T47D (cell line): ENCODE measurements around the gene KRTAP1-4.
"Not testable (repeated sequence)": the region's sequence is repeated elsewhere in the genome, so short reads cannot be mapped to it uniquely, and the experiment has no call there.

Source experiments
- DNase-seq, 2 experiments: peaks; one replicate each; pipeline versions ENCODE4 v3.0.0 to v3.0.0-alpha.2; 2011 to 2012; ENCODE audit warnings: low read depth in 1 of 2, low spot score in 1 of 2
- JUND ChIP-seq: IDR thresholded peaks from 2 replicates; pipeline ENCODE4 v1.6.1; 2012; ENCODE audit warnings: low read depth
- in situ Hi-C: cut with HindIII; loops from 2 replicates; pipeline ENCODE4 v1.10.0; 2016; ENCODE audit warnings: low sequenced_read_pairs, low pct_unique_long_range_greater_than_20kb

KRTAP1-4 gene

DNA sequence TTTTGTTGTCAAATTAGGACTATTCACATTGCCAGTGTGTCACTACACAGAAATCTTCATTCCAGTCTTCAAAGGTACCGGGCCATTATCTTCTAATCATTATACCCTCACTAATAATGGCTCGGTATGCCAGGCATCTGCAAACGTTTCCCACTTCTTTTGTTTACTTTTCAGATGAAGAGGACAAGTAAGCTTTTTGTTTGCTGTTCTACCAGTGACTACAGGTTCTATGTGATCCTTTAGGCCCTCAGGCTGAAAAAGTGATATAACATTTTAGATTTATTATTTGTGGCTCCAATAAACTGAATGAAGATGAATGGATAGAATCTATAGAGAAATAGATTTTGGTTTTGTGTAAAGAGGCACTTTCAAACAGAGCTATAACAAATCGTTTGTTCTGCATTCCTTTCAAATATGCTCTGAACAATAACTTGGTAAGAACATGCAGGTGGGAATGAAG, 20.7 kb downstream of the KRTAP1-4 start:
- peak; percentile 96 for TF ChIP-seq JUND
- in situ Hi-C loops: no loop called here
- DNase-seq: peak; percentile 45 to 94

DNA sequence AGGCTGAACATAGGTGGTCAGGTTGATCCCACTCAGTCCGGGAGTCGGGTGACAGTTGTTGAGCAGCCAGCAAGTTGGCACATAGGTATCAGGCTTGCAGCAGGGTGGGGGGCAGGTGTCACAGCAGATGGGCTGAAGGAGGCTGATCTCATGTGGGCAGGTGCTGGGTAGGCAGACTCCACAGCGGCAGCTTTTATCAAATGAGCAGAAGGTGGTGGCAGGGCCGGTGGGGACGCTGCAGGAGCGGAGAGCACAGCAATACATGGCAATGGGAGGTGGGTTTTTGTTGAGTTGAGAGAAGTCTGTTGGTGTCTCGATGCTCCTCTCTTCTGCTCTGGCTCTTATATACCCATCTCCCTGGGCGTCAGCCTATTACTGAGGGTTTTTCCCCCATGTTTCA, 21.2 kb downstream of the KRTAP1-4 start, which contains the start of gene KRTAP3-1:
TSS of gene KRTAP3-1 (minus strand) at position 318 of the 400 bp plus-strand sequence. CDS start at position 264, 54 bp downstream.
- TF ChIP-seq JUND: no peak
- peak in 1 of 2 experiments; percentile 35 for DNase-seq
- in situ Hi-C loops: no loop called here

GRCh38 chr17:41004397-41004796, 25.6 kb downstream of the KRTAP1-4 start:
- no peak for DNase-seq
- in situ Hi-C loops: no loop called here
- TF ChIP-seq JUND: no peak

GRCh38 chr17:41003926-41004325, 26.1 kb downstream of the KRTAP1-4 start:
- DNase-seq: no peak
- no peak for TF ChIP-seq JUND
- in situ Hi-C loops: no loop called here

DNA sequence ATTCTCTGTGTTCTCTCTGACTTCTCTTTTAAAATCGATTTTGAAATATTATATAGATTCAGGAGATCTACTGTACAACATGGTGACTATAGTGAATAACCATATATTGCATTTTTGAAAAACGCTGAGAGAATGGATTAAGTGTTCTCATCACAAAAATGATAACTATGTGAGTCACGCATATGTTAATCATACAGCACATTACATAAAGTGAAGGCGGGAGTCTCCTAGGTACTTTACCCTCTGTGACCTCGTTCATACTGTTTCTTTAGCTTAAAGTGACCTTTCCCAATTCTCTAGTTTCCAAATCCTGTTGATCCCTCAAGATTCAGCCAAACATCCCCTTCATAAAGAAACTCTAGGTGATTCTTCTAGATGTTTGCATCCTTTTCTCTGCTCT, 27.2 kb downstream of the KRTAP1-4 start:
- no peak for TF ChIP-seq JUND
- in situ Hi-C loops: no loop called here
- no peak for DNase-seq

GRCh38 chr17:41001795-41002194, 28.2 kb downstream of the KRTAP1-4 start:
- no peak for DNase-seq
- TF ChIP-seq JUND: no peak
- in situ Hi-C loops: no loop called here

DNA sequence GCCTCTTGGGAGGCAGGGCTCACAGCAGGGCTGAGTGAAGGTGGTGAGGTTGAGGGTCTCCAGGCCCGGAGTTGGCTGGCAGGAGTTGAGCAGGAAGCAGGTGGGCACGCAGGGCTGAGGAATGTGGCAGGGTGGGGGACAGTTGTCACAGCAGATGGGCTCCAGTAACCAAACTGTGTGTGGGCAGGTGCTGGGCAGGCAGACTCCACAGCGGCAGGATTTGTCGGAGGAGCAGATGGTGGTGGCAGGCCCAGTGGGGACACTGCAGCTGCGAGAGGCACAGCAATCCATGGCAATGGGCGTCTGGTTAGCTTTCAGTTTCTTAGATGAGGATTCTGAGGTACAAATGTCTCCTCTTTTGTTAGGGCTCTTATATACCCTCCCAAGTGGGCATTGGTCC, 30.4 kb downstream of the KRTAP1-4 start, which contains the start of gene KRTAP3-2:
TSS of gene KRTAP3-2 (minus strand) at position 344 of the 400 bp plus-strand sequence. CDS start at position 291, 53 bp downstream.
- in situ Hi-C loops: not testable (repeated sequence)

GRCh38 chr17:40997361-40997760, 32.6 kb downstream of the KRTAP1-4 start:
- no peak for DNase-seq
- in situ Hi-C loops: no loop called here
- no peak for TF ChIP-seq JUND

More for the DNA sequence above, 30.4 kb downstream of the KRTAP1-4 start, which contains the start of gene KRTAP3-2:
- DNase-seq: not testable (repeated sequence)

DNA sequence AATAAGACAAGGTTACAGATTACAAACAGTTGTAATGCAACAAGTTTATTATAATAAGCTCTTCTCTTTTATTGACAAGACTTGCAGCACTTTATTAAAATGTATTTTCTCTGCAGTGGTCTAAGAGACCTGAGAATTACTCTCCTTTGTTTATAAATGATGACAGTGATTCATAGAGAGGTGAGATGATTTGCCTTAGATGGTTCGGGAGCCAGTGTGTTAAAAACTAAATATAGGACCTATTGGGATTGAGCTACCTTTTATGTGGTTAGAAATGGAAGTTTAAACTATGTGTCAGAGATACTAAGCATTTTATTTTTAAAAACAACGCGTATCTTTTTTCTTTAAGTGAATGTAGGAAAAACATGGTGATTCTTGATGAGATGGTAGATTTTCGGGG, 33.2 kb downstream of the KRTAP1-4 start:
- no peak for TF ChIP-seq JUND
- in situ Hi-C loops: no loop called here
- no peak for DNase-seq

- TF ChIP-seq JUND: no peak
- in situ Hi-C loops: no loop called here
- DNase-seq: no peak
Measured at GRCh38 chr17:40995116-40995515, 34.9 kb downstream of the KRTAP1-4 start.

DNA sequence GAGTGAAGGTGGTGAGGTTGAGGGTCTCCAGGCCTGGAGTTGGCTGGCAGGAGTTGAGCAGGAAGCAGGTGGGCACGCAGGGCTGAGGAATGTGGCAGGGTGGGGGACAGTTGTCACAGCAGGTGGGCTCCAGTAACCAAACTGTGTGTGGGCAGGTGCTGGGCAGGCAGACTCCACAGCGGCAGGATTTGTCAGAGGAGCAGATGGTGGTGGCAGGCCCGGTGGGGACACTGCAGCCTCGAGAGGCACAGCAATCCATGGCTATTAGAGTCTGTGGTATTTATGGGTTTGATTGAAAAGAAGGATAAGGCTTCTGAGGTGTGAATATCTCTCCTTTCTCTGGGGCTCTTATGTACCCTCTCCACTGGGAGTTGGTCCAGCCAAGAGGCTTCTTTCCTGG, 36.2 kb downstream of the KRTAP1-4 start, which contains the start of gene KRTAP3-3:
TSS of gene KRTAP3-3 (minus strand) at position 326 of the 400 bp plus-strand sequence. CDS start at position 259, 67 bp downstream.
- in situ Hi-C loops: no loop called here
- no peak for DNase-seq
- no peak for TF ChIP-seq JUND

DNA sequence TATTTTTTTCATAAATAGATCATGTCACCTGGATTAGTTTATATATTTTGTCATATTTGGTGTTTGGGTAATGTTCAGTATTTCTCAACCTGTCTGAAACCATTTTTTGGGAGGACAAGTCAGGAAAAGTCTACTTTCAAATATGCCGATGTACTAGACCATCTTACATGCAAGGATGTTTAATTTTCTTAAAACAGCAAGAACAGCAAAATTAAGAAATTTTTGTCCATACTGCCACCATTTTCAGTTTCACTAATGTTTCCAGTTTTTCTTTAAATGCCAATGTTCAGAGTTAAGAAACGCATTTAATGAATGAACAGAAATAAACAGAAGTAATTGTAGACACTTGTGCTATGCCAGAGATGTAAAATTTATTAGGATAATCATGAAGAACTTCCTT, 36.9 kb downstream of the KRTAP1-4 start:
- in situ Hi-C loops: no loop called here
- no peak for TF ChIP-seq JUND
- no peak for DNase-seq

DNA sequence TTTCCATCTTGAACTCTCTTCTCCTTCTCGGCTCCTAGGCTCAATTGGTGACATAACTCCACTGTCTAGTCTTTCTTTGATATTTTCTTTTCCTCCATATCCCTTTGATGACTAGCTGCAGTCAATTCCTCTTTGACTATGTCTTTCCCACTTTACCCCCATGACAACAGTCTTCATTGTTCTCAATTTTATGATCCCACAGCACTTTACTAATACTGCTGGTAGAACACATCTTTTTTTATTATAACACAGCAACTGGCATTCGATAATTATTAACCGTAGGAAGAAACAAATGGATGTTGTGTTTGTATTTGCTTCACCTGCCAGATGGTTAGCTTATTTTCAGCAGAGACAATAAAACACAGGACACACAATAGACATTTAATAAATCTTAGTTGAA, 37.3 kb downstream of the KRTAP1-4 start:
- DNase-seq: no peak
- in situ Hi-C loops: no loop called here
- no peak for TF ChIP-seq JUND

DNA sequence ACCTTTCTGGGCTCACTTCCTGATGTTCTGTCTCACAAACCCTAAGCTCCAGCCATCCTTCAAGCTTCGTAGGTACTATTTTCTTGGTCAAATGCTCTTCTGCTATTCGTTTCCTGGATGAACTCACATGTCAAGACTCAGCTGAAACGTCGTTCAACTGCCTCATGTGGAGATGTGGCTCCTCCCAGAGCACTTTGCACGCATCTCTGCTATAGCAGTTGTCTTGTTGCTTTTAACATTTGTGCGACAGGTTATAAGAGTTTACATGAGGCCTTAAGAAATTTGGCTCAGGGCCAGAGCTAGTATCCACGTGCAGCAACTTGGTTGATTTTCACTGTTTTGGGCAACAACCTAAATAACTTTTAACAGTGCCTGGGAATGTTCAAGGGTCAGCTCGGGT, 43.1 kb downstream of the KRTAP1-4 start:
- no peak for TF ChIP-seq JUND
- in situ Hi-C loops: no loop called here
- DNase-seq: peak in 1 of 2 experiments; percentile 60
